Endothelial cell of umbilical vein (primary cell): ENCODE measurements around the gene ZNF483. TPM values are rescaled to one million over a fixed set of nuclear protein-coding genes. Genes with fewer than 3 reads are reported as not detected.

Source experiments
- BruUV-seq: library from RNA; stranded (reverse); fragments of 400-500 nt; replicated peaks from 2 replicates; lab custom pipeline; 2021; lab: Mats Ljungman, UMichigan
- CTCF ChIA-PET: fragments of 300-600, 350-600 bp; sonication (Branson Sonifier 250); formaldehyde crosslinking; loops from one replicate; lab custom pipeline; 2021; ENCODE audit warnings: antibody characterized with exemption, inconsistent platforms; lab: Charles Lee
- POLR2A ChIA-PET: fragments of 300-600, 350-600 bp; sonication (Branson Sonifier 250); formaldehyde crosslinking; loops from one replicate; lab custom pipeline; 2021; ENCODE audit warnings: antibody characterized with exemption, inconsistent platforms; lab: Charles Lee
- DNase-seq: peaks from one replicate; pipeline ENCODE4 v3.0.0-alpha.2; 2011; ENCODE audit warnings: low read depth, low spot score
- FAIRE-seq: peaks from 2 replicates; lab custom pipeline; 2011; peaks lifted over from hg19 to GRCh38; lab: Jason Lieb, UNC
- H2AFZ ChIP-seq: 2 replicates; pipeline ENCODE4 v1.6.0; 2012; ENCODE audit warnings: low read depth, low read length, control low read depth, inconsistent platforms
- H3K27ac ChIP-seq: 2 replicates; pipeline ENCODE4 v1.5.1; 2011; ENCODE audit warnings: low read depth, mild to moderate bottlenecking, control low read depth, low read length, moderate library complexity; ENCODE audit not compliant: insufficient read depth
- H3K27me3 ChIP-seq, 2 experiments: 2 replicates each; pipeline versions ENCODE4 v1.6.0 to v1.6.1; 2011; ENCODE audit warnings: low read length in 2 of 2, mixed read lengths in 1 of 2; ENCODE audit not compliant: control insufficient read depth in 2 of 2, insufficient read depth in 2 of 2
- H3K36me3 ChIP-seq, 2 experiments: 2 replicates in 1 of 2; 3 replicates in 1 of 2; pipeline ENCODE4 v1.5.1; 2011; ENCODE audit warnings: low read length in 2 of 2, mild to moderate bottlenecking in 1 of 2, moderate library complexity in 1 of 2; ENCODE audit not compliant: control insufficient read depth in 2 of 2, insufficient read depth in 2 of 2; ENCODE audit errors: extremely low read depth in 1 of 2
- H3K4me1 ChIP-seq: 3 replicates; pipeline ENCODE4 v1.5.1; 2011; ENCODE audit warnings: mild to moderate bottlenecking, low read length; ENCODE audit not compliant: control insufficient read depth, insufficient read depth; ENCODE audit errors: extremely low read depth
- H3K4me2 ChIP-seq: 2 replicates; pipeline ENCODE4 v1.6.1; 2011; ENCODE audit warnings: low read length, control low read depth, mixed read lengths; ENCODE audit not compliant: insufficient read depth
- H3K4me3 ChIP-seq, 3 experiments: fragments of 200-600 bp in 1 of 3; sonication (generic), shearing (Covaris generic) in 1 of 3; replicated peaks in 1 of 3; 2 replicates each; pipeline ENCODE4 v1.5.1; 2011 to 2016; ENCODE audit warnings: control low read depth in 3 of 3, low read length in 3 of 3, mild to moderate bottlenecking in 2 of 3, inconsistent platforms in 1 of 3, low read depth in 1 of 3, moderate library complexity in 1 of 3; ENCODE audit not compliant: insufficient read depth in 1 of 3
- H3K79me2 ChIP-seq: 2 replicates; pipeline ENCODE4 v1.6.0; 2012; ENCODE audit warnings: low read length, inconsistent platforms; ENCODE audit not compliant: control insufficient read depth, insufficient read depth
- H3K9ac ChIP-seq: replicated peaks from 2 replicates; pipeline ENCODE3; 2011; ENCODE audit warnings: low read length, control low read depth; ENCODE audit not compliant: insufficient read depth; ENCODE audit errors: extremely low read depth
- H3K9me1 ChIP-seq: replicated peaks from 3 replicates; pipeline ENCODE4 v1.6.0; 2011; ENCODE audit warnings: mild to moderate bottlenecking, low read length; ENCODE audit not compliant: control insufficient read depth, insufficient read depth; ENCODE audit errors: extremely low read depth
- H3K9me3 ChIP-seq: replicated peaks from 2 replicates; pipeline ENCODE4 v1.5.1; 2012; ENCODE audit warnings: low read length, inconsistent platforms; ENCODE audit not compliant: control insufficient read depth, insufficient read depth
- H4K20me1 ChIP-seq: replicated peaks from 2 replicates; pipeline ENCODE3; 2011; ENCODE audit warnings: mild to moderate bottlenecking, low read length; ENCODE audit not compliant: control insufficient read depth, insufficient read depth; ENCODE audit errors: extremely low read depth
- CTCF ChIP-seq, 2 donors: IDR thresholded peaks; 1 replicate in 1 of 2; 2 replicates in 1 of 2; pipeline ENCODE4 v1.5.1; 2011; ENCODE audit warnings: low read length in 2 of 2, mild to moderate bottlenecking in 2 of 2, moderate library complexity in 2 of 2, control low read depth in 1 of 2, inconsistent platforms in 1 of 2, low read depth in 1 of 2; ENCODE audit not compliant: insufficient read depth in 1 of 2; ENCODE audit errors: extremely low read depth in 1 of 2
- JUN ChIP-seq: IDR thresholded peaks from 2 replicates; pipeline ENCODE4 v1.6.1; 2011; ENCODE audit warnings: borderline replicate concordance, low read depth; ENCODE audit not compliant: insufficient read length, insufficient read depth
- MAX ChIP-seq: IDR thresholded peaks from 2 replicates; pipeline ENCODE4 v1.6.1; 2011; ENCODE audit not compliant: insufficient read depth, insufficient read length
- POLR2A ChIP-seq: IDR thresholded peaks from 2 replicates; pipeline ENCODE4 v1.6.1; 2012; ENCODE audit warnings: low read depth, mild to moderate bottlenecking, control low read depth, low read length
- POLR2AphosphoS5 ChIP-seq: IDR thresholded peaks from 2 replicates; pipeline ENCODE4 v1.6.1; 2012; ENCODE audit warnings: low read depth, mild to moderate bottlenecking, control low read depth, low read length, moderate library complexity; ENCODE audit not compliant: insufficient read depth
- dilution Hi-C: fragments of 300-500 bp; cut with MboI; formaldehyde crosslinking; loops from one replicate; pipeline ENCODE4 v1.15.0; 2019; ENCODE audit warnings: low sequenced_read_pairs; ENCODE audit not compliant: extremely low pct_ligation_motif_present
- intact Hi-C: fragments of 100-400 bp; cut with micrococcal nuclease; formaldehyde crosslinking; loops from one replicate; pipeline ENCODE4 v1.10.0; 2022
- polyA plus RNA-seq, 4 experiments: library from polyadenylated mRNA; depleted of rRNA in 3 of 4; stranded (reverse) in 3 of 4; unstranded in 1 of 4; fragments of >200 nt; gene quantifications; 2 replicates each; pipeline versions ENCODE4 v1.2.1 to v1.2.3, GENCODE V29; 2011 to 2012; ENCODE audit warnings: missing spikeins in 1 of 4
- total RNA-seq: library from RNA; stranded (reverse); gene quantifications from 2 replicates; pipeline ENCODE4 v1.2.3, GENCODE V29; 2021

Gene ZNF483
- total and polyA plus RNA-seq, 2 donors (not counting 3 experiments of a cell fraction or from before 2014, with no cell fraction given), result 0.23 to 2.0 TPM

- Histone ChIP-seq H3K4me1 (peaks cover 36% of the 10 kb centered on the region), H3K4me3 (peak within 1 kb of the TSS; percentile 72 to 91 (median 90)), H3K36me3 (peaks cover 4 to 6% of the 10 kb centered on the region in 2 experiments), H3K9me1 (no peaks in the 10 kb centered on the region), H3K9ac (peak within 1 kb of the TSS; percentile 91), H3K79me2 (peaks cover 17% of the 10 kb centered on the region), H3K27ac (peak within 1 kb of the TSS; percentile 87), H3K4me2 (peak within 1 kb of the TSS; percentile 67), H3K27me3 (no peaks in the 10 kb centered on the region), H4K20me1 (no peaks in the 10 kb centered on the region), H3K9me3 (no peaks in the 10 kb centered on the region), H2AFZ (peak within 1 kb of the TSS; percentile 78)
- DNase-seq, result peak; percentile 83
- peak; percentile 66 for FAIRE-seq
- intact Hi-C loops, result loop anchor here (1.0 to 10.0 kb wide), 6 partner anchors 32 to 765 kb away; partner anchors contain the start of genes DNAJC25, ECPAS, GNG10 and UGCG
- ChIA-PET CTCF (interaction anchor here (0.5 to 9.0 kb wide), 9 partner anchors 21 to 475 kb away, joined by 3 to 221 read pairs (median 7); partner anchors contain the start of gene DNAJC25), POLR2A (interaction anchor here (1.2 to 2.0 kb wide), 2 partner anchors 23 to 32 kb away, joined by 4 to 18 read pairs; partner anchors contain the start of gene DNAJC25)
- TSS peak; percentile 30 for BruUV-seq
- dilution Hi-C loops, result no loop called here
- TF ChIP-seq JUN, result no peak
- TF ChIP-seq CTCF (IDR thresholded peaks at IDR 0.05; ENCODE audit: extremely low read depth in 1 of 2, insufficient read depth in 1 of 2, low read depth in 1 of 2, low read length in 2 of 2), result no peak
- peak; percentile 63 for TF ChIP-seq MAX
- TF ChIP-seq POLR2AphosphoS5, result peak; percentile 71
- peak; percentile 68 for TF ChIP-seq POLR2A
Measured at GRCh38 chr9:111599092-111599954, 74.3 kb downstream of the ZNF483 start, which contains the start of gene PTGR1. Gene PTGR1, minus strand, starts transcription at chr9:111599647. Its CDS starts 2,225 bp downstream, at chr9:111597422.
